ENCODE measurements around the gene GNMT.

GNMT gene

DNA sequence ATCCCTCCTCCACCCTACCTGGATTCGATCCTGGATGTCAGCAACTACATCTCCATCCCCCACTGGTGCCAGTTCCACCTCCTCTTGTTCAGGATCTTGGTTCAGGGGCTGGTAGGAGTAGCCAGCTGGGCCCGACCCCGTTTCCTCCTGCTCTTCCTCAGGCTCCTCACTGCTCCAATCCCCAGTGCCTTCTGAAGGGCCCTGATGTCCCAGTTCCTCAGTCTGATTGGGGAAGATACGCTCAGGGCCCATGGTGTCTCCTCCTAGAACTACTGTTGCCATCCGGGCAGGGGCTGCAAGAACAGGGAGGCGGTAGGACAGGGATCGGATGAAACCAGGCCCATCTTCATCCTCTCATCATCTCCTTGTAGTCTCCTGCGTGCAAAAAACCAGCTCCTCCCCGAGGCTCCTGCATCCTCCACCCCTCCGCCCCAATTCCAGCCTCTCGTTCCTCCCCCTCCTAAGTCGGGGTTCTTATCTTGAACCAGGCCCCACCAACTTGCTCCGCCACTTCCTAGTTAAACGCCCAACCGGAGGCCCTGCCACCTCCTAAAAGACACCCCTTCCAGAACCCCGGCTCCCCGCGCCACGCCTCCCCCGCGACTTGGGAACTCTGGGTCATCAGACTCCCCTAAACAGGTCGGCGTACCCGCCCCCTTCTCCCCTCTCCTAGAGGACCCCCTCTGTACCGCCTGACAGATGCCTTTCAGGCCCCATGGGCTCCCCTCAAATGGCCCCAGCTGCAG is 52.7 kb downstream of the GNMT start:
- DNase-seq (ENCODE audit: low read depth): no peak

Measured in amniotic epithelial cell (primary cell).